SW 1271 (cell line): Measurements from ENCODE around the gene DYRK2.

Experiments
- DNase-seq, 2 experiments: peaks; one replicate each; lab custom pipeline; 2025; lab: John Stamatoyannopoulos, UW

Gene DYRK2

GRCh38 chr12:67648521-67649260, at the start of gene DYRK2:
Gene DYRK2, plus strand, starts transcription at chr12:67648745. Its CDS starts 389 bp downstream, at chr12:67649134.
- DNase-seq, result peak in 1 of 2 experiments; percentile 52

GRCh38 chr12:67599691-67600090, 48.9 kb upstream of the DYRK2 start:
- DNase-seq, result no peak

- DNase-seq, result no peak
Observed at GRCh38 chr12:67601126-67601525, 47.4 kb upstream of the DYRK2 start.

GRCh38 chr12:67609226-67609870, 39.2 kb upstream of the DYRK2 start:
- DNase-seq, result no peak

GRCh38 chr12:67613040-67613439, 35.5 kb upstream of the DYRK2 start:
- DNase-seq, result no peak

- no peak for DNase-seq
Observed at GRCh38 chr12:67617629-67618028, 30.9 kb upstream of the DYRK2 start.

GRCh38 chr12:67618303-67618702, 30.2 kb upstream of the DYRK2 start:
- no peak for DNase-seq

- no peak for DNase-seq
Observed at GRCh38 chr12:67621112-67621511, 27.4 kb upstream of the DYRK2 start.

GRCh38 chr12:67621926-67622325, 26.6 kb upstream of the DYRK2 start:
- no peak for DNase-seq

GRCh38 chr12:67623259-67623658, 25.3 kb upstream of the DYRK2 start:
- DNase-seq, result no peak

GRCh38 chr12:67624355-67624754, 24.2 kb upstream of the DYRK2 start:
- no peak for DNase-seq

GRCh38 chr12:67625004-67625403, 23.5 kb upstream of the DYRK2 start:
- no peak for DNase-seq

GRCh38 chr12:67626156-67626555, 22.4 kb upstream of the DYRK2 start:
- no peak for DNase-seq

- peak in 1 of 2 experiments; percentile 8 for DNase-seq
Observed at GRCh38 chr12:67630373-67631088, 18.0 kb upstream of the DYRK2 start.

GRCh38 chr12:67632005-67632404, 16.5 kb upstream of the DYRK2 start:
- no peak for DNase-seq

- no peak for DNase-seq
Observed at GRCh38 chr12:67633024-67633610, 15.4 kb upstream of the DYRK2 start.

GRCh38 chr12:67633708-67634107, 14.8 kb upstream of the DYRK2 start:
- DNase-seq, result no peak

- DNase-seq, result no peak
Observed at GRCh38 chr12:67634303-67634761, 14.2 kb upstream of the DYRK2 start.

GRCh38 chr12:67637718-67638117, 10.8 kb upstream of the DYRK2 start:
- DNase-seq, result no peak

- DNase-seq, result no peak
Observed at GRCh38 chr12:67638694-67639093, 9.9 kb upstream of the DYRK2 start.

GRCh38 chr12:67640863-67641262, 7.7 kb upstream of the DYRK2 start:
- DNase-seq, result no peak

GRCh38 chr12:67645126-67645525, 3.4 kb upstream of the DYRK2 start:
- DNase-seq, result no peak
